ENCODE results near the gene FCER1G.
"Not testable (repeated sequence)": the region's sequence is repeated elsewhere in the genome, so short reads cannot be mapped to it uniquely, and the experiment has no call there.

Gene FCER1G

GRCh38 chr1:161209790-161210409 lies 5.2 kb upstream of the FCER1G start:
- DNase-seq, result no peak

DNA sequence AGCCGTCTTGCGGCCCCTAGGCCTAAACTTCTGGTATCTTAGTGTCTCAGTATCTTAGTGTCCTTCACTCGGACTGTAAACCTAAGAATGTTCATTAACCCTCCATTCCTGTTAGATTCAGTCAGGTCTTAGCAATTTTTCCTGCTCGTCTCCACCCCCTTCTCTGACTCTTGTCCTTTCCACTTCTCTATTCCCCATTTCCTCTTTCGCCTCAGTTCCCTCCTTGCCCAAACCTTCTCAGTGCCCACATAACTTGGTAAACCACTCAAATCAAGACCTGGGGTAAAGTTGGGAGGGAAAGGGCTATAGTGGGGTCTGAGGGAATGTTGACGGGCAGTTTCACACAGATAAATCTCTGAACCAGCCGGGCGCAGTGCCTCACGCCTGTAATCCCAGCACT lies 726 bp upstream of the FCER1G start:
- no peak for DNase-seq

DNA sequence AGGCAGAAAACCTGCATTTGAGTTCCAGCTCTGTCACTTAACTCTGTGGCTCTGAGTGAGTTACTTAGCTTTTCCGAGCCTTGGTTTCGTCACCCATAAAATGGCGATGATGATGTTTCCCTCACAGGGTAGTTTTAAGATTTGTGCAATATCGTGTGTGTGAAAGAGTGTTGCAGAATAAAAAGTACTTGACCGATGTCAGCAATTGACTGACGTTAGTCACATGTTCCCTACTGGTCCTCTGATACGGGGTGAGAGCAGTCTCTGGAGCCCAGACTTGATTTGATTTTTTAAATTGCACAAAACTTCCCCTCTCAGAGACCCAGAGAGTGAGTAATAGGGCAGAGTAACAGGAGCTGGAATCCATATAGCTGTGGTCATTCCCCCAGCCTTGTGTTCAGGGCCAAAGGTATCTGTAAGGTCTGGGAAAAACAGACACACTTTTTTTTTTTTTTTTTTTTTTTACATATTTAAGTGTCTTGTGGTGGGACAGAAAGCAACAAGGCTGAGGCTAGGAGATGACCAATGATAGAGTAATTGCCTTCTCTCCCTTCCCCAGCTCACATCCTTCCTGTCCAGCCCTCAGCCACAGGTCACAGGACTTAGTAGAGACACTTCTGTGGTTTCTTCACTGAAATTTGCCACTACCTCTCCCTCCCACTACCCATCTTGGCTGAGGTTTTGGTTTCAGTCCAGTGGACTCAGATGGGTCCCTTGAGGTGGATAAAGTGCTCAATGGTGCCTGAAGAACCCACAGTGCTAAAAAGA lies 2.0 kb downstream of the FCER1G start:
- no peak for DNase-seq

DNA sequence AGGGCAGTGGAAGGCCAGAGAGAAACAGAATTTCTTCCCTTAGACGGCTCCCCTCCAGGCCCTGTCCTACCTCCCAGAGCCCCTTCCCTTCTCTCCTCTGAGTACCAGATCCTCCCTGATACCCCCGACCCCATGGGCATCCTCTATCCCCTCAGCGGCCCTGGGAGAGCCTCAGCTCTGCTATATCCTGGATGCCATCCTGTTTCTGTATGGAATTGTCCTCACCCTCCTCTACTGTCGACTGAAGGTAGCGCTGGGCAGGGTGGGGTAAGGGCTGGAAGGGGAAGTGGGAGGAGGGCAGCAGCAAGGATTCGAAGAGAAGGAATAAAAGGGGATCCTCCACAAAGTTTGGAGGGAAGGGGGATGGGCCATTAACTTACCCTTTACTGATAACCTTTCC lies 2.7 kb downstream of the FCER1G start:
- DNase-seq, result no peak

- DNase-seq, result no peak
These were observed 3.4 kb downstream of the FCER1G start for GRCh38 chr1:161218301-161219077.

- no peak for DNase-seq
These were observed 4.2 kb downstream of the FCER1G start for GRCh38 chr1:161219078-161219892.

DNA sequence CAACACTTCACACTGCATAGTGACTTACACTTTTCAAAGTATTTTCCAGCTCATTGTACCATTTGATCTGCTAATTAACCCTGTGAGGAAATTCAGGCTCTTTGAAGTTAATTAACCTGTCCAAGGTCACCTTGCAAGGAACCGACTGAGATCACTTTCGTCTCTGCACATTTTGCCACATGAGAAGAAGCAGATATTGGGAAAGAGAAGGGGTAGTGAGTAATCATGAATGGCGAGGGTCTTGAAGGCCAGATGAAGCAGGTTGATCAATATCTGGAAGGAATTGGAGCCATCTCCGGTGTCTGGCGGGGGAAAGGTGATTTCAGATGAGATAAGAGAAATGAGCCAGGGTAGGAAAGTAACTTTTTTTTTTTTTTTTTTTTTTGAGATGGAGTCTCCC lies 4.9 kb downstream of the FCER1G start:
- no peak for DNase-seq

GRCh38 chr1:161222175-161223019 lies 7.3 kb downstream of the FCER1G start:
- DNase-seq, result no peak

DNA sequence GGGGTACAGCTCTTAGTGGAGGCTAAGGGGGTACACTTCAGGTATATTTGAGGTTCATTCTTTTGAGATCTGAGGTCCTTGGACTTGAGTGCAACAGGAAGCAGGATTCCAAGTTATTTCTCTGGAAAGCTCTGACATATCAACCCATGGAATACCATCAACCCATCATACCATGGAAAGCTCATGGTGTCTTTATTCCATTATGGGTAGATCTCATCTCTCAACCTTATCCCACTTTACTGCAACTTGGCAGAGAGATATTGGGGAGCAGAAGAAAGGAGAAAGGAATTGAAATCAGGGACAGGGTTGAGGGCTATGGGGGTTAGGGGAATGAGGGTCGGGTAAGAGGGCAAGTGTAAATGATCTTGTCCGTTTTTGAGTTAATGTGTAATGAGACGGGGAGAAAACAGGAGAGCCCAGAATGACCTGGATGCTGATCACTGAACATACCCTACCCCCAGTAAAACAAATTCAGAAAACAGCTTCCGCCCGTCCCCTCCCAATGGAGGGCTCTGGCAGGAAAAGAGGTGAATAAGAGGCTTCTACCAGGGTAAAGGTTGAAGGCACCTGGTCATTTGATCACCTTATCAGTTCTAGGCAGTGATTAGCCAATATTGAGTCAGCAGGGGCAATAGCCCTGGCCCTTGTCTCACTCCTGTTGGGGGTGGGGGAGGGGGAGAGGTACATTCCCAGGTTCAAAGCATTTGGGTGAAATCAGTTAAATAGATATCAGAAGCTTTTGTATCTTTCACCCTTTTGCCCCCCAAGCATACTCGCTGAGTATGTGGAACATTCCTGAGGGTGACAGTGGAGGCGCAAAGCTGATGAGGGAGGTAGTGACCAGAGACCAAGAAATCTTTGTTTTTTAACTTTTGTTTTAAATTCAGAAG lies 9.0 kb downstream of the FCER1G start:
- no peak for DNase-seq

DNA sequence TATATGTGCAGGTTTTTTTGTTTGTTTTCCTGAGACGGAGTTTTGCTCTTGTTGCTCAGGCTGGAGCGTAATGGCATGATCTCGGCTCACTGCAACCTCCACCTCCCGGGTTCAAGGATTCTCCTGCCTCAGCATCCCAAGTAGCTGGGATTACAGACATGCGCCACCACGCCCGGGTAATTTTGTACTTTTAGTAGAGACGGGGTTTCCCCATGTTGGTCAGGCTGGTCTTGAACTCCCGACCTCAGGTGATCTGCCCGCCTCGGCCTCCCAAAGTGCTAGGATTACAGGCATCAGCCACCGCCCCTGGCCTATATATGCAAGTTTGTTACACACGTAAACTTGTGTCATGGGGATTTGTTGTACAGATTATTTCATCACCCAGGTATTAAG lies 9.6 kb downstream of the FCER1G start:
- DNase-seq, result not testable (repeated sequence)

- DNase-seq, result no peak
These were observed 10.1 kb downstream of the FCER1G start for GRCh38 chr1:161225178-161225533.

GRCh38 chr1:161225534-161226319 lies 10.6 kb downstream of the FCER1G start, which contains the start of gene TOMM40L:
Gene TOMM40L, plus strand, starts transcription at chr1:161226060. Its CDS starts 430 bp downstream, at chr1:161226490.
- DNase-seq, result no peak

DNA sequence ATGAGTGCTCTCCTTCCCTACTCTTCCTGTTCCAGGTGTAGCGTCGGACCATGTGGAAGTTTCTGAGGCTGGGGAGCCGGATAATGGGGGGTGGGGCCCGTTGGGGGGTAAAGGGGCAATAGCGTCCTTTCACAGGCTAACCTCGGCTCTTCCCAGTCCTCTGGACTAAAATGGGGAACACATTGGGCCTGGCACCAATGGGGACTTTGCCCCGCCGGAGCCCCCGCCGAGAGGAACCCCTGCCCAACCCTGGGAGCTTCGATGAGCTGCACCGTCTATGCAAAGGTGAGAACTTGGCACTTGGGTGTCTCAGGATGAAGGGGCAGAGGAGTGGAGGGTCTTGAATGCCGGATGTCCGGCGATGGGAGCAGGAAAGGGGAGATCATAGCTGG lies 11.2 kb downstream of the FCER1G start:
- no peak for DNase-seq

DNA sequence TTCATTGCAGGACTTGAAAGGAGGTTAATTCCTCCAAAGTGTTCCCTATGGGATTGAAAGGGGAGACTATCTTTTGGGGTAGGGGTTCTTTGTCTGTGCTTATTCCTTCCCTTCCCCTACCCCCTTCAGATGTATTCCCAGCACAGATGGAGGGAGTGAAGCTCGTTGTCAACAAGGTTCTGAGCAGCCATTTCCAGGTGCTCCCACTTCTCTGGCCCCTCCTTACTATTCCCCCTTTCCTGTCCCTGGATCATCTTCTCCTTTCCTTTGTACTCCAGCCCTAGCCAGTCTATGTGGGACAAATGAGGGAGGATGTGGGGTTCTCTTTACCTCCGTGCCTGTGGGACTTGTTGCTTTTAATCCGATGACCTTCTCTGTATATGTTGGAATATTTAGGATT lies 11.7 kb downstream of the FCER1G start:
- DNase-seq, result no peak

DNA sequence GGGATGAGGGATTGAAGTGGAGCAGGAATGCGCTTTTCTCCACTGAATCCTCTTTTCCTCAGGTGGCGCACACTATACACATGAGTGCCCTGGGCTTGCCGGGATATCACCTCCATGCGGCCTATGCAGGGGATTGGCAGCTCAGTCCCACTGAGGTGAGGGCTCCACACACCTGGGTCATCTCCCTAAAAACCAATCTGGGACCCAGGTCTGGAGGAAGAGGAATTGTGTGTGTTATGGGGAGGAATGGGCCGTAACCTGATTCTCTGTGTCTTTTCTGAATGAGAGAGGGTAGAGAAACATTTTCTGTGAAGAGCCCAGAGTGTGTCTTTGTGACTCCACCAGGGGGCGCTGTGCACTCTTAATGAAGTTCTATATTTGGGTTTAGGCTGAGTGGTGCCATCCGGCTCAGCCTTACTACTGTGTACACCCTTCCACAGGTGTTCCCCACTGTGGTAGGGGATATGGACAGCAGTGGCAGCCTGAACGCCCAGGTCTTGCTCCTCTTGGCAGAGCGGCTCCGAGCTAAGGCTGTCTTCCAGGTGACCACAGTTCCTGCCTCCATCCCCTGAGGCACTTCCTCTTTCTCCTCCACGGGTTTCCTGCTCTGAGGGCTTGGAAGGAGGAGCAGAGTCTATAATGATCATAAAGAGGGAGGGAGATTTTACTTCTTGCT lies 12.2 kb downstream of the FCER1G start:
- no peak for DNase-seq

- no peak for DNase-seq
These were observed 12.9 kb downstream of the FCER1G start for GRCh38 chr1:161228032-161228431.

DNA sequence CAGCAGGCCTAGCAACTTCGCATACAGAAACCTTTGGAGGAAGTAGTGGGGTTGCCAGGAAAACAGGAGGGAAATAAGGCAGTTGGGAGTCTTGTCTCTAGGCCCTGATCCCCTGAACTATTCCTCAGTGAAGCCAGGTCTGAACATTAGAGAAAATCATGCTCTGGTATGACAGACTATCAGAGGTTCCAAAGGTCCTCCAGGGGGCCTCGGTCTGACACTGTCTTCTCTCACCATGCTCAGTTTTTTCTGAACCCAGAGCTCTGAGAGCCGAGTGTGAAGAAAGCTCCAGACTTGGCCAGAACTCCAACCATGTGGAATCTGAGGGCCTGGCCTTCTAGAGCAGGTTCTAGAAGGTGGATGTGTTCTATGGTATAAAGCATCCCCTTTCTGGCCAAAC lies 14.8 kb downstream of the FCER1G start:
- DNase-seq, result no peak

DNA sequence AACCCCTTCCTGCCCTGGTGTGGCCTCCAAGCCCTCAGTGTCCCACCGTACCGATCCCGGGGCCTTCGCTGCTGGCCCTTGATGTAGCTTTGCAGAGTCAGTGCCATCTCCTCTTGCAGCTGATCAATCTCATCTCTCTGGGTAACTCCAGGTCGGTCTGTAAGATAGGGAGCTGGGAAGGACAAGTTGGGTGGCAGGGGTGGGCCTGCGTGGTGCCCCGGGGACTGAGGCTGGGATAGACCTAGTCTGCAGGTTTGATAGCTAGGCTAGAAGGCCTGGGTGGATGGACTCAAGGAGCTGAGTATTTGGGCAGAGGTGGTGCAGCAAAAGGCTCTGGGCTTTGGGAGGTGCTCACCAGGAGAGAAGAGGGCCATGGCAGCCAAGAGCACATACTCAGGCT lies 15.7 kb downstream of the FCER1G start:
- no peak for DNase-seq

DNA sequence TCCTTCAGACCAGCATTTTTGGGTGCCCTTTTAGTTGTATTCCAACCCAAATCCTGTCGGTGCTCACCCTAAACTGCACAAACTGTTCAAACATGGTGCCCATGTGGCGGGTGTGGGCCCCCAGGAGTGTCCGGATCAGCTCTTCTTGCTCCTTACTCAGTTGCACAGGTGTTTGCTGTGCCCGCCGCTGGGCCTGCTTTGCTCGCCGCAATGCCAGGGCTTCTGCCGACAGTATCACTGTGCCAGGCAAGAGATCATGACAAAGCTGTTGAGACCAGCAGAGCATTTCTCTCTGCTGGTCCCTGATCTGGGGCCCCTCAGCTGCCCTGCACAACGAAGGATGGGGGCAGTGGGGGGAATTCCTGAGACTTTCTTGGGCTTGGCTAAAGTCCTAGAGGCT lies 18.0 kb downstream of the FCER1G start:
- no peak for DNase-seq

Data from activated gamma-delta T cell (primary cell).